Measurements from ENCODE around the gene TET3.

DNA sequence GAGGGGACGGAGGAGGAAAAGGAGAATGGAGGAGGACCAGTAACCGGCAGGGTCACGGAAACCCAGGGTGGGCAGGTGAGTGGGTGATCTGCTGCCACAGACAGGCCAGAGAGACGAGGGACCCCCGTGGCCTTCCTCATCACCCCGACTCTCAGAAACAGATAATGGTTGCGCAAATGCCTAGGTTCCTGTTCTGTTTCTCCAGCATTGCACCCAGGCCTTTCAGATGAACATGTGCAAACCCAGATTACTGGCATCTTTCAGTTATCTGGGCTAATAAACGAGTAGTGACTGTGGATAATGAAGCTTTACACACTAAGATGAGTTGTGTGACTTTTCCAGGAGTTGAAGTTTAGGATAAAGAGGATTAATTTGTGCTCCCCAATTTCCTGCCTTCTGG, 46.5 kb downstream of the TET3 start:
- TF ChIP-seq GATA3 (IDR thresholded peaks at IDR 0.05; ENCODE audit: low read depth, low read length) = no peak
- no peak for TF ChIP-seq GATA2 (IDR thresholded peaks at IDR 0.05; ENCODE audit: low read depth, low read length)

Measured in SH-SY5Y (cell line).